Measurements from ENCODE around the gene MFAP5.

- TF ChIP-seq EP300 (IDR thresholded peaks at IDR 0.05) (no peak), CTCF (IDR thresholded peaks at IDR 0.05) (no peak), POLR2A (IDR thresholded peaks at IDR 0.05) (no peak)
Measured at GRCh38 chr12:8637244-8637643, 25.4 kb downstream of the MFAP5 start.

Measured in gastroesophageal sphincter (tissue), 3 donors.